Astrocyte of the spinal cord (primary cell): ENCODE results near the gene FANK1.

Experiments
- DNase-seq: peaks from one replicate; pipeline ENCODE4 v3.0.0; 2011; ENCODE audit warnings: low read depth, low spot score
- H3K4me3 ChIP-seq: 2 replicates; pipeline ENCODE4 v1.5.1; 2011; ENCODE audit warnings: low read depth, mild to moderate bottlenecking, low read length, moderate library complexity
- CTCF ChIP-seq: IDR thresholded peaks from 2 replicates; pipeline ENCODE4 v1.5.1; 2012; ENCODE audit warnings: low read depth, mild to moderate bottlenecking, low read length, inconsistent platforms
- in situ Hi-C: cut with HindIII; loops from 2 replicates; pipeline ENCODE4 v1.10.0; 2017; ENCODE audit warnings: low sequenced_read_pairs

The FANK1 gene

GRCh38 chr10:125976960-125977605, 80.7 kb downstream of the FANK1 start:
- peak; percentile 33 for TF ChIP-seq CTCF
- no peak for DNase-seq
- H3K4me3 ChIP-seq, result no peak overlapping the region
- in situ Hi-C loops, result no loop called here

GRCh38 chr10:125979976-125980375, 83.6 kb downstream of the FANK1 start:
- TF ChIP-seq CTCF, result no peak
- in situ Hi-C loops, result no loop called here
- H3K4me3 ChIP-seq, result no peak overlapping the region
- DNase-seq, result no peak

GRCh38 chr10:125980521-125981035, 84.2 kb downstream of the FANK1 start:
- no peak for TF ChIP-seq CTCF

GRCh38 chr10:125982260-125982948, 86.0 kb downstream of the FANK1 start:
- DNase-seq, result peak; percentile 83
- in situ Hi-C loops, result no loop called here
- peak; percentile 39 for TF ChIP-seq CTCF
- H3K4me3 ChIP-seq, result no peak overlapping the region

More at GRCh38 chr10:125980521-125981035, 84.2 kb downstream of the FANK1 start:
- in situ Hi-C loops, result no loop called here
- no peak overlapping the region for H3K4me3 ChIP-seq
- no peak for DNase-seq

- DNase-seq, result no peak
- no peak for TF ChIP-seq CTCF
- H3K4me3 ChIP-seq, result no peak overlapping the region
- in situ Hi-C loops, result no loop called here
Observed at GRCh38 chr10:125983161-125983560, 86.8 kb downstream of the FANK1 start.

- no peak overlapping the region for H3K4me3 ChIP-seq
- no peak for DNase-seq
- in situ Hi-C loops, result no loop called here
- peak; percentile 9 for TF ChIP-seq CTCF
Observed at GRCh38 chr10:125983656-125984055, 87.3 kb downstream of the FANK1 start.
